Immature natural killer cell (primary cell): ENCODE data around the gene DCC. TPM values are rescaled to one million over a fixed set of nuclear protein-coding genes. Genes with fewer than 3 reads are reported as not detected.

Experiments
- DNase-seq, 3 donors: peaks; one replicate each; pipeline ENCODE4 v3.0.0; 2022; ENCODE audit warnings: mixed read lengths in 1 of 3
- H3K27ac Mint-ChIP-seq, 6 donors: one replicate each; pipeline ENCODE4 v1.8.0; 2020; ENCODE audit warnings: mixed read lengths in 6 of 6, mild to moderate bottlenecking in 5 of 6, inconsistent platforms in 4 of 6, moderate library complexity in 3 of 6
- H3K27me3 Mint-ChIP-seq, 3 donors: one replicate each; pipeline ENCODE4 v1.8.0; 2020 to 2021; ENCODE audit warnings: low read depth in 3 of 3, mild to moderate bottlenecking in 3 of 3, mixed read lengths in 3 of 3, moderate library complexity in 3 of 3, inconsistent platforms in 1 of 3
- H3K36me3 Mint-ChIP-seq, 3 donors: one replicate each; pipeline ENCODE4 v1.8.0; 2020; ENCODE audit warnings: mixed read lengths in 3 of 3, inconsistent platforms in 2 of 3, mild to moderate bottlenecking in 2 of 3
- H3K4me1 Mint-ChIP-seq, 2 donors: one replicate each; pipeline ENCODE4 v1.8.0; 2020; ENCODE audit warnings: inconsistent platforms in 2 of 2, mild to moderate bottlenecking in 2 of 2, mixed read lengths in 2 of 2, moderate library complexity in 1 of 2
- H3K4me3 Mint-ChIP-seq, 5 donors: one replicate each; pipeline ENCODE4 v1.8.0; 2020; ENCODE audit warnings: mild to moderate bottlenecking in 5 of 5, mixed read lengths in 5 of 5, inconsistent platforms in 3 of 5, moderate library complexity in 3 of 5
- H3K9me3 Mint-ChIP-seq, 6 donors: one replicate each; pipeline ENCODE4 v1.8.0; 2020; ENCODE audit warnings: mild to moderate bottlenecking in 6 of 6, mixed read lengths in 6 of 6, inconsistent platforms in 4 of 6, moderate library complexity in 3 of 6
- polyA plus RNA-seq, 3 donors: library from polyadenylated mRNA; unstranded; fragments of 300-500 nt; fragmentation: Illumina TruSeq; gene quantifications; one replicate each; pipeline ENCODE4 v1.2.3, GENCODE V29; 2021

The DCC gene
- polyA plus RNA-seq, 3 donors from 2014 or later = not detected

- Mint-ChIP-seq H3K4me3 (no peak overlapping the region), H3K9me3 (peaks cover 0 to 10% (median 0%) of the 10 kb centered on the region in 6 donors), H3K27me3 (peaks cover 0 to 2% (median 0%) of the 10 kb centered on the region in 3 donors), H3K27ac (no peak overlapping the region), H3K36me3 (no peaks in the 10 kb centered on the region), H3K4me1 (no peaks in the 10 kb centered on the region)
- DNase-seq = no peak
Measured at GRCh38 chr18:52451851-52452250, 111.9 kb downstream of the DCC start.

- H3K27me3 Mint-ChIP-seq = peaks cover 0 to 2% (median 0%) of the 10 kb centered on the region in 3 donors
- no peak overlapping the region for H3K27ac Mint-ChIP-seq
- no peaks in the 10 kb centered on the region for H3K36me3 Mint-ChIP-seq
- H3K9me3 Mint-ChIP-seq = peaks cover 0 to 15% (median 0%) of the 10 kb centered on the region in 6 donors
- H3K4me1 Mint-ChIP-seq = no peaks in the 10 kb centered on the region
- H3K4me3 Mint-ChIP-seq = no peak overlapping the region
- DNase-seq = no peak
Measured at GRCh38 chr18:52452427-52452826, 112.4 kb downstream of the DCC start.

GRCh38 chr18:52459890-52460289 lies 119.9 kb downstream of the DCC start:
- Mint-ChIP-seq H3K4me3 (no peak overlapping the region), H3K27ac (no peak overlapping the region), H3K4me1 (no peaks in the 10 kb centered on the region), H3K36me3 (no peaks in the 10 kb centered on the region), H3K9me3 (peaks cover 0 to 20% (median 6%) of the 10 kb centered on the region in 6 donors), H3K27me3 (no peaks in the 10 kb centered on the region)
- DNase-seq = no peak

DNA sequence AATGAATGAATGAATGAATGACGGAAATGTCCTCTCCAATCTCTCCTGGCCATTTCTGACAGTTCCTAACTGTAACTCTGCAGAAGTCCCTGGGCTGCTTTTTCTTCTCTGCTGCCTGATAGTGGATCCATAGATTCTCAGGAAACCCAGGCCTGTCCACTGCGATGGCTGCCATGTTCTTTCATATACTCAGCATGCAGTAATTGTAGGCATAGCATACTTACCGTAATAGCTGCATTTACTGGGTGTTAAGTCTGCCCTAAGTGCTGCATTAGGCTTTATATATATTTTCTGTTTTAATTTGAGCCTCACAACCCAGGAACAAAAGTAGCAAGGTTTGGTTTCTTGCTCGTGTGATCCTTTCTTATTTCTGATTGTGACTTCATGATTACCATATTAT lies 122.9 kb downstream of the DCC start:
- Mint-ChIP-seq H3K4me3 (no peak overlapping the region), H3K27ac (no peak overlapping the region), H3K4me1 (no peaks in the 10 kb centered on the region), H3K27me3 (no peaks in the 10 kb centered on the region), H3K9me3 (peaks cover 0 to 18% (median 8%) of the 10 kb centered on the region in 6 donors), H3K36me3 (no peaks in the 10 kb centered on the region)
- no peak for DNase-seq

- H3K27ac Mint-ChIP-seq = no peak overlapping the region
- H3K36me3 Mint-ChIP-seq = no peaks in the 10 kb centered on the region
- peaks cover 4 to 31% (median 8%) of the 10 kb centered on the region in 6 donors for H3K9me3 Mint-ChIP-seq
- no peaks in the 10 kb centered on the region for H3K27me3 Mint-ChIP-seq
- DNase-seq = no peak
- no peaks in the 10 kb centered on the region for H3K4me1 Mint-ChIP-seq
- H3K4me3 Mint-ChIP-seq = no peak overlapping the region
Measured at GRCh38 chr18:52465391-52465790, 125.4 kb downstream of the DCC start.

DNA sequence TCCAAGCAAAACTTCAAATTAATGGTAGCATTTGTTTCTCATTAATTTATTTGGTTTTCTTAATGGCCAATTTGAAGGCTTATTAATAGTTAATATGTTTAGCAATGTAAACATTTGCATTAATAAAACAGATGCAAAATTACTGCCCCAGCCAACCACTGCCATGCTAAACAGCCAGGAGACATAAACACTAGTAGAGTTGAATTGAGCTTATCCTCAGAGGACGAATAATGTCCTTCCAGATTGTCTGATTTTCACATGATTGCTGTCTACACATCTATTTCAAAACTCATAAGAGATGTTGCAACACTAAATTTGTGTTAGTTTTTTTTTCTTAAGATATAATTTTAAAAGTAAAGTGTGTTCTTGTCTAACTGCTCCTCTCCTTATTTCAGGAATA lies 128.5 kb downstream of the DCC start:
- no peak for DNase-seq
- peaks cover 0 to 26% (median 4%) of the 10 kb centered on the region in 6 donors for H3K9me3 Mint-ChIP-seq
- no peaks in the 10 kb centered on the region for H3K36me3 Mint-ChIP-seq
- H3K4me3 Mint-ChIP-seq = no peak overlapping the region
- no peak overlapping the region for H3K27ac Mint-ChIP-seq
- no peaks in the 10 kb centered on the region for H3K4me1 Mint-ChIP-seq
- H3K27me3 Mint-ChIP-seq = peaks cover 0 to 2% (median 0%) of the 10 kb centered on the region in 3 donors

GRCh38 chr18:52475325-52475724 lies 135.3 kb downstream of the DCC start:
- Mint-ChIP-seq H3K27ac (no peak overlapping the region), H3K27me3 (peaks cover 0 to 2% (median 2%) of the 10 kb centered on the region in 3 donors), H3K4me1 (no peaks in the 10 kb centered on the region), H3K9me3 (peaks cover 0 to 13% (median 5%) of the 10 kb centered on the region in 6 donors), H3K4me3 (no peak overlapping the region), H3K36me3 (no peaks in the 10 kb centered on the region)
- no peak for DNase-seq

DNA sequence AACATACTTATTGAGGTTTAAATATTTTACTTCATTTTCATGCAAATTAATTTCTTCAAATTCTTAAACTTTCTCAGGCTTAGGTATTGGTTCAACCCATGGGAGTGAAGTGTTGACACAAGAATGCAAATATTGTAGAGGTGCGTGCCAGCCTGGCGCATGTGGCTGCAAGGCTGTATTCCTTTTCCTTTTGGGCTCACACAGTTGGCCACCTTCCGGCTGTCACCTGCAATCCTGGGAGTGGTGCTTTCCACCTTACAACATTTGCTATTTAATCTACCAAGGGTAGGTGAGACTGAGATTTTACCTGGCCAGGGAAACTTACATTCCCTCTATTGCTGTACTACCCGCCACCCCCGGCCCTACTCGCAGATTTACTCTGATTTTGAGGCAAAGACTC lies 141.1 kb downstream of the DCC start:
- Mint-ChIP-seq H3K4me1 (no peaks in the 10 kb centered on the region), H3K27ac (no peak overlapping the region), H3K4me3 (no peak overlapping the region), H3K9me3 (peaks cover 0 to 15% (median 4%) of the 10 kb centered on the region in 6 donors), H3K27me3 (peaks cover 0 to 2% (median 0%) of the 10 kb centered on the region in 3 donors), H3K36me3 (no peaks in the 10 kb centered on the region)
- no peak for DNase-seq

GRCh38 chr18:52484977-52485376 lies 145.0 kb downstream of the DCC start:
- no peaks in the 10 kb centered on the region for H3K36me3 Mint-ChIP-seq
- no peak for DNase-seq
- H3K27ac Mint-ChIP-seq = no peak overlapping the region
- H3K27me3 Mint-ChIP-seq = peaks cover 0 to 2% (median 0%) of the 10 kb centered on the region in 3 donors
- H3K4me1 Mint-ChIP-seq = no peaks in the 10 kb centered on the region
- peaks cover 0 to 9% (median 4%) of the 10 kb centered on the region in 6 donors for H3K9me3 Mint-ChIP-seq
- no peak overlapping the region for H3K4me3 Mint-ChIP-seq

DNA sequence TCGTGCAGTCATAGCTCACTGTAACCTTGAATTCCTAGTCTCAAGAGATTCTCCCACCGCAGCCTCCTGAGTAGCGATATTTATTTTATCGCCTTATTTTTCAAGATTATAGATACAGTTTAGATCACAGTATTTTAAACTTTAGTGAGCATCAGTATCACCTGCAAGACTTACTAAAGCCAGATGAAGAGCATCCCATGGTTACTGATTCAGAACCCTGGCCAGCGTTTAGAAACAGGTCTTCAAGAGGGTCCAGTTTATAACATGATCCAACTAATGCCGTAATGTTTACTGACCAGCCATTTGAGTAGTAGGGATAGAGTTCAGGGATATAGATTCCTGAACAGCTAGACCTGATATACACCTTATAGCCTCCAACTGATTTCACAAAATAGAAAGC lies 146.1 kb downstream of the DCC start:
- no peak for DNase-seq
- Mint-ChIP-seq H3K4me3 (no peak overlapping the region), H3K9me3 (peaks cover 0 to 9% (median 4%) of the 10 kb centered on the region in 6 donors), H3K27ac (no peak overlapping the region), H3K27me3 (peaks cover 0 to 2% (median 0%) of the 10 kb centered on the region in 3 donors), H3K36me3 (no peaks in the 10 kb centered on the region), H3K4me1 (no peaks in the 10 kb centered on the region)

- DNase-seq = no peak
- H3K9me3 Mint-ChIP-seq = peaks cover 0 to 13% (median 11%) of the 10 kb centered on the region in 6 donors
- no peak overlapping the region for H3K27ac Mint-ChIP-seq
- H3K27me3 Mint-ChIP-seq = no peaks in the 10 kb centered on the region
- no peak overlapping the region for H3K4me3 Mint-ChIP-seq
- H3K36me3 Mint-ChIP-seq = no peaks in the 10 kb centered on the region
- no peaks in the 10 kb centered on the region for H3K4me1 Mint-ChIP-seq
Measured at GRCh38 chr18:52489396-52490306, 149.7 kb downstream of the DCC start.

DNA sequence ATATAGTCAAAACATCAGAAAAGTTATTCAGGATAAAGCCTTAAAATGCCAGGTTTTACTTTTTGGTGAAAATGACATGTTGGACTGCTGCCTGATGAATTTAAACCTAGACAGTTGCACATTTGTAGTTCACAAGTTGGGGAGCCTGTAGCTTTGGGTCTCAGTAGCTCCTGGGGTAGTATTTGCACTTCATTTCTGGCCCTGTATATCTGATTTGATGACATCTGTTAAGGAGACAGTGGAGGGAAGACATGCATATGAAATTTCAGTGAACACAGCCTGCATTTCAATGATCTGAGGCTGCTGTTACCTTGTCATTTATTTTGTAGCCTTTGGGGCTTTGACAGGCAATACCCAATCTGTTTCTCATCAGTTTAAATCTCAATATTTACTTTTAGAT lies 156.4 kb downstream of the DCC start:
- Mint-ChIP-seq H3K4me3 (no peak overlapping the region), H3K4me1 (no peaks in the 10 kb centered on the region), H3K36me3 (no peaks in the 10 kb centered on the region), H3K27ac (no peak overlapping the region), H3K9me3 (peaks cover 4 to 19% (median 11%) of the 10 kb centered on the region in 6 donors), H3K27me3 (no peaks in the 10 kb centered on the region)
- DNase-seq = no peak

DNA sequence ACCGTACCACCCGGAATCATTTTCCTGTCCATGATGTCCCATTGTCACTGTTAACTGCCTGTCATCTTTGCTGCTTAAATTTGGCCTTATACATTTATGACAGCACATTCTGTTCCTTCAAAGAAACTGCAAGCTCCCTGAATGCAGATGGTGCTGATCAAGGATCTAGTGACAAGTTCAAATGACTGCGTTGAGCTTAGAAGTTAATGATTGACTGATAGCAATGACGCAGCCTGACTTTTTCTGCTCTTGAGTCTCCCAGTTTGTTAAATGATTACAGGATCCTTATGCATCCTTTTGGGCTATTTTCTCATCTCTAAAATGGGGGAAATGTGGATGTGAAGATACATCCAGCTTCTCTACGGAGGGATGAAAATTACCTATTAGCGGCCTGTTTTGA lies 159.0 kb downstream of the DCC start:
- Mint-ChIP-seq H3K4me3 (no peak overlapping the region), H3K36me3 (no peaks in the 10 kb centered on the region), H3K9me3 (peaks cover 4 to 20% (median 9%) of the 10 kb centered on the region in 6 donors), H3K4me1 (no peaks in the 10 kb centered on the region), H3K27ac (no peak overlapping the region), H3K27me3 (peaks cover 0 to 2% (median 0%) of the 10 kb centered on the region in 3 donors)
- DNase-seq = no peak

- peaks cover 2 to 16% (median 6%) of the 10 kb centered on the region in 6 donors for H3K9me3 Mint-ChIP-seq
- H3K27me3 Mint-ChIP-seq = peaks cover 0 to 2% (median 0%) of the 10 kb centered on the region in 3 donors
- H3K27ac Mint-ChIP-seq = no peak overlapping the region
- no peak overlapping the region for H3K4me3 Mint-ChIP-seq
- DNase-seq = no peak
- no peaks in the 10 kb centered on the region for H3K36me3 Mint-ChIP-seq
- H3K4me1 Mint-ChIP-seq = no peaks in the 10 kb centered on the region
Measured at GRCh38 chr18:52499644-52500043, 159.6 kb downstream of the DCC start.
